HAP-1 (cell line): ENCODE data around the gene COL16A1.

ENCODE experiments used
- DNase-seq, 2 experiments: peaks; one replicate each; pipeline ENCODE4 v3.0.0-alpha.2; 2016 to 2020; ENCODE audit warnings: low spot score in 2 of 2
- H3K27me3 ChIP-seq: fragments of 250-450 bp; sonication (Bioruptor Pico); 2 replicates; pipeline ENCODE4 v1.5.1; 2020; ENCODE audit warnings: low read depth, mild to moderate bottlenecking, moderate library complexity
- H3K36me3 ChIP-seq: fragments of 250-450 bp; sonication (Bioruptor Pico); replicated peaks from 2 replicates; pipeline ENCODE4 v1.5.1; 2020; ENCODE audit warnings: mild to moderate bottlenecking
- H3K4me1 ChIP-seq: fragments of 250-450 bp; sonication (Bioruptor Pico); 2 replicates; pipeline ENCODE4 v1.5.1; 2020; ENCODE audit warnings: mild to moderate bottlenecking
- H3K4me3 ChIP-seq: fragments of 250-450 bp; sonication (Bioruptor Pico); 2 replicates; pipeline ENCODE4 v1.5.1; 2020; ENCODE audit warnings: mild to moderate bottlenecking, moderate library complexity
- H3K9me3 ChIP-seq: fragments of 250-450 bp; sonication (Bioruptor Pico); 2 replicates; pipeline ENCODE4 v1.5.1; 2020; ENCODE audit warnings: mild to moderate bottlenecking, moderate library complexity
- in situ Hi-C: fragments of 300-500 bp; cut with MboI; formaldehyde crosslinking; loops from 3 replicates; pipeline ENCODE4 v1.14.3; 2020; ENCODE audit warnings: low sequenced_read_pairs, inconsistent platforms, mixed read lengths

The COL16A1 gene

DNA sequence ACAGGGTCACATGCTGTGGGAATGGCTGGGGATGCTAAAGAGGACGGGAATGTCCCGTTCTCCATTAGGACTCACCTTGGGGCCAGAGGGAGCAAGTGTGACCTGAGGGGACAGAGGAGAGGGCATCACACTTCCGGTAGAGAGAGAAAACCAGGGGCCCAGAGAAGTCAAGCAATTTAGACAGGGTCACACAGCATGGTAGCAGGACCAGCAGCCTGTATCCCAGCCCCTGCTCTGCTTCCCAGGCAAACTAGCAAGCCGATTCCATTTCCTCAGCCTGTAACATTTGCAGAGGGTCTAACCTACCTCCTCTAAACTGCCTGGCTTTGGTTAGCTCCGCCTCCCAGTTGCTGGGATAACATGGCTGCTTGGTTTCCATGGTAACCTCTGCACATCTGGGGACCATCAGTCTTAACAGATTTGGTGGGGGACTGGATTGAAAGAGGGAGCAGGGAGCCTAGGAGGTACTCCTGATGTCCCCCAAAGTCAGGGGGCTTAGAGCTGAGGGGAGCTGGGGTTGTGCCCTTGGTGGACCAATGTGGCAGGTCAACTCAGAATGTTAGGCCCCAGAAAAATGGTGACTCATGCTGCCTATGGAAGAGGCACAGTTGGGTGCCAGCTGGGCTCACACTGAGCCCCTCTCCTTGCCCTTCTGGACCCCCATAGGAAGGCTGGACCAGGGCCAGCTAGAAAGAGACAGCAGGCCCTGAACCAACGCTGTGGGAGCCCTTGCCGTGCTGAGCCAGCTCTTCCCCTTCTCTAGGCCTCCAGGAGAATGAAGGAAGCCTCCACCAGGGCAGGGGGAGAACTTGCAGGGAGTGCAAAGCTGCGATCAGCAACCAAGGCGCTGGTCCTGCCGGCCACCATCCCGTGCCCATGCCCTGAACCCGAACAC lies 9.5 kb downstream of the COL16A1 start:
- Histone ChIP-seq H3K4me3 (no peak overlapping the region), H3K9me3 (no peaks in the 10 kb centered on the region), H3K36me3 (no peaks in the 10 kb centered on the region), H3K4me1 (no peaks in the 10 kb centered on the region), H3K27me3 (no peaks in the 10 kb centered on the region)
- in situ Hi-C loops, result no loop called here
- no peak for DNase-seq

DNA sequence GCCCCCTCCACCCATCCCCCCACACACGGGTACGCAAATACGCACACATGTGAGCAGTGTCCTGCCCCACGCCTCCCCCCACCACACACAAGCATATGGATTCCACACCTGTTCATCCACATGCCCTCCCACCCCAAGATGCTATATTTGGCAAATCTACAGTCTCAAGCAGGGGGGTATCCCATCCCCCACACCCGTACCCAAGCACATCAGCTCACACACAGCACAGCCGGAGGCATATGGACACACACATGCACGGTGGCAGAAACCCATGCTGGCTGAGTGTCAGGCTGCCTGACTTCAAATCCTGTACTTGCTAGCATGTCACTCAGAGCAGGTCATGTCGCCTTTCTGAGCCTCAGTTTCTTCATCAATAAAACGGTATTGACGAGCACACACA lies 10.6 kb downstream of the COL16A1 start:
- Histone ChIP-seq H3K36me3 (no peaks in the 10 kb centered on the region), H3K9me3 (no peaks in the 10 kb centered on the region), H3K4me1 (no peaks in the 10 kb centered on the region), H3K27me3 (no peaks in the 10 kb centered on the region), H3K4me3 (no peak overlapping the region)
- in situ Hi-C loops, result no loop called here
- no peak for DNase-seq

GRCh38 chr1:31691951-31692350 lies 11.9 kb downstream of the COL16A1 start:
- no peak overlapping the region for H3K4me3 ChIP-seq
- DNase-seq, result no peak
- in situ Hi-C loops, result no loop called here
- no peaks in the 10 kb centered on the region for H3K4me1 ChIP-seq
- no peaks in the 10 kb centered on the region for H3K27me3 ChIP-seq
- H3K36me3 ChIP-seq, result no peaks in the 10 kb centered on the region
- no peaks in the 10 kb centered on the region for H3K9me3 ChIP-seq

- in situ Hi-C loops, result no loop called here
- Histone ChIP-seq H3K27me3 (no peaks in the 10 kb centered on the region), H3K9me3 (no peaks in the 10 kb centered on the region), H3K36me3 (no peaks in the 10 kb centered on the region), H3K4me3 (no peak overlapping the region), H3K4me1 (no peaks in the 10 kb centered on the region)
- DNase-seq, result no peak
These were observed 12.4 kb downstream of the COL16A1 start for GRCh38 chr1:31691446-31691845.

DNA sequence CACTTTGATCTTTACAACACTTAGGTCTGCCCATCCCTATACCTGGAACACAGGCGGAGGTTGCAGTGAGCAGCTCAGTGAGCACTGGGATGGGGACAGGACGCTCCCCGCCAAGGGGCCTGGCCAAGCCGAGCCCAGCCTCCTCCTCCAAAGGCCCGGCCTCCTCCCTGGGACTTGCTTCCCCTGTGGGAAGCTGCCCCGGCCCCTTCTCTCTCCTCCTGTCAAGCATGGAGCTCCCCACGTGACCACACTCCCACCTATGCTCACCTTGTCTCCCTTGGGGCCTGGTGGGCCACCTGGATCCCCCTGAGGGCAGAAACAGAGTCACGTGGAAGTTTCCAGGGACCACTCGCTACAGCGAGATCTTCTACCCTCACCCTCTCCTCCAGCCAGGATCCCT lies 12.9 kb downstream of the COL16A1 start:
- Histone ChIP-seq H3K27me3 (no peaks in the 10 kb centered on the region), H3K4me3 (no peak overlapping the region), H3K9me3 (no peaks in the 10 kb centered on the region), H3K4me1 (no peaks in the 10 kb centered on the region), H3K36me3 (no peaks in the 10 kb centered on the region)
- in situ Hi-C loops, result no loop called here
- DNase-seq, result no peak

GRCh38 chr1:31689854-31690253 lies 14.0 kb downstream of the COL16A1 start:
- in situ Hi-C loops, result no loop called here
- H3K4me1 ChIP-seq, result no peaks in the 10 kb centered on the region
- H3K27me3 ChIP-seq, result no peaks in the 10 kb centered on the region
- H3K4me3 ChIP-seq, result no peak overlapping the region
- no peaks in the 10 kb centered on the region for H3K9me3 ChIP-seq
- no peak for DNase-seq
- H3K36me3 ChIP-seq, result no peaks in the 10 kb centered on the region

DNA sequence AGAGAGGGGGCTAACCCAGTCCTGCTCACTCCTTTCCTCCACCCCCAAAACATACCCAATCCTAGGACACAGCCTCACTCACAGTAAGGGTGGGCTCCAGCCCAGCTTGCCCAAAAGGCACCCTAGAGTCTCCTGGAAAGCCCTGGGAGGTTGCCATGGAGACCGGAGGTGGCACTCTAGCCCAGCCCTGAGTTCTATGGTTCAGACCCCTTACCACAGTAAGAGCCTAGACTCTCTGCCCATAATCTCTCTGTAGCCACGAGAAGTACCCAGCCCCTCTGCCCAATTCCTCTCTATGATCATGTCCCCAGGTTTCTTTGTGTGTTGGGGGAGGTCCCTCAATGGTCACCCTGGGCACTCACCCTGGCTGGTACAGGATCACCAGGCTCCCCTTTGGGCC lies 14.4 kb downstream of the COL16A1 start:
- no peak for DNase-seq
- H3K27me3 ChIP-seq, result no peaks in the 10 kb centered on the region
- no peaks in the 10 kb centered on the region for H3K4me1 ChIP-seq
- H3K36me3 ChIP-seq, result no peaks in the 10 kb centered on the region
- no peak overlapping the region for H3K4me3 ChIP-seq
- H3K9me3 ChIP-seq, result no peaks in the 10 kb centered on the region
- in situ Hi-C loops, result no loop called here

DNA sequence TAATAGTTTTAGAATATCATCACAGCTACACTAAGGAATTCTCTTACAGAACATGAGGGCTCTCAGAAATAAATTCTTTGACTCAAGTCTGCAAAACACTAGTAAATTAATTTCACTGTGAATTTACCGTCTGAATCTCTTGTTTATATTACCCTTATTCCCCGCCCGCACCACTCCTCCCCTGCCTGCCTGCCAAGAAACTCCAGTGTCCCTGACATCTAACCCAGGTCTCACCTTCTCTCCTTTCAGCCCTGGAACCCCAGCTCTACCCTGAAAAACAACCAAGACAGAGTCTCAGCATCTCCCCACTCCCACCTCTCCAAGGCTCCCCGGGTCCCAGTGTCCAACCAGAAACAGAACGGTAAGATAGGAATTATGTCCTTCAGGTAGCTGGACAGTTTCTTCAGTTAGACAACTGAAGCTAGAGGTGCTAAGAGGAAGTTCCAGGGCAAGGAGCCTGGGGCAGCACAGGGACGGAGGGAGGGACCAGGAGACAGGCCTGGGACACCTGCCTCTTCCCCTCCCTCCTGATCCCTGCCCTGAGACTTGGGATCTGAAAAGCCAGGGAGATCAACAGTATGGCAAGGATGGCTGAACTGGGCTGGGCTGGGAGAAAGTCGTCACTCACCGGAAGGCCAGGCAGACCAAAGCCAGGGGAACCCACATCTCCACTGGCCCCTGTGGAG lies 15.4 kb downstream of the COL16A1 start:
- Histone ChIP-seq H3K27me3 (no peaks in the 10 kb centered on the region), H3K4me3 (no peak overlapping the region), H3K36me3 (no peaks in the 10 kb centered on the region), H3K9me3 (no peaks in the 10 kb centered on the region), H3K4me1 (no peaks in the 10 kb centered on the region)
- DNase-seq, result no peak
- in situ Hi-C loops, result no loop called here

GRCh38 chr1:31687601-31688000 lies 16.2 kb downstream of the COL16A1 start:
- Histone ChIP-seq H3K4me1 (no peaks in the 10 kb centered on the region), H3K36me3 (no peaks in the 10 kb centered on the region), H3K4me3 (no peak overlapping the region), H3K9me3 (no peaks in the 10 kb centered on the region), H3K27me3 (no peaks in the 10 kb centered on the region)
- in situ Hi-C loops, result no loop called here
- DNase-seq, result no peak

- Histone ChIP-seq H3K36me3 (no peaks in the 10 kb centered on the region), H3K4me3 (no peak overlapping the region), H3K4me1 (no peaks in the 10 kb centered on the region), H3K9me3 (no peaks in the 10 kb centered on the region), H3K27me3 (no peaks in the 10 kb centered on the region)
- in situ Hi-C loops, result no loop called here
- no peak for DNase-seq
These were observed 18.0 kb downstream of the COL16A1 start for GRCh38 chr1:31685795-31686194.

DNA sequence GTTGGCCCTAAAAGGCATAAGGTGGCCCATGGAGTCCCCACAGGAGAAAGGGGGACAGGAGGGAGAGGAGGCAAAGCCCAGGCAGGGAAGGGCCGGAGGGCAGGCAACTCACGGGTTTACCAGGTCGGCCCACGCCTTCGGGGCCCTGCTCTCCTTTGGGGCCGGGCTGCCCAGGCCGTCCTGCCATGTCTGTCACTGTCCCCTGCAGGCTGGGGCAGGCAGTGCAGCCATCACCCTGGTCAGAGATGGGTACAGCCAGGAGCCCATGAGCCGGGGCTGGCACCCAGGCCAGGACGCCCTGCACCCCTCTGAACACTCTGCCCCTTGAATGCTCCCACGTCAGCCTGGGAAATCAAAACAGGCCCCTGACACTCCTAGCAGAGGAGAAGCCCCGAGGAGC lies 19.8 kb downstream of the COL16A1 start:
- in situ Hi-C loops, result no loop called here
- Histone ChIP-seq H3K27me3 (no peaks in the 10 kb centered on the region), H3K9me3 (no peaks in the 10 kb centered on the region), H3K4me1 (no peaks in the 10 kb centered on the region), H3K4me3 (no peak overlapping the region), H3K36me3 (no peaks in the 10 kb centered on the region)
- peak in 1 of 2 experiments; percentile 57 for DNase-seq

DNA sequence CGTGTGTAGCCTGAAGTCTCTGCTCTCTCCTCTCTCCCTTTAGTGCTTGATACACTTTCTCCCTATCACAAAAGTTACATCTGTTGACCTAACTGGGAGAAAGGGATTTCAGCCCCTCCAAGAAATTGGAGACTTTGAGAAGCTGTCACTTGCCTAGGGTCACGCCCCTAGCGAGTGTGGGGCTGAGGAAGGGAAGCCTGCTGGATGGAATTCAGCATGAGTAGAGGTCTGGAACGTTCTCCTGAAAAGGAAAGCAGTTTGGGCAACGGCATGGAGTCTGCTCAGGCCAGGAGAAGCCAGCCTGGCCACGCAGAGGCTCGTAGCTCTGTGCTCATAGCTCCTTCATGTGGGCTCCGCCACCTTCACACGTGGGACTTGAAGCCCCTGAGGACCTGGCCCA lies 22.4 kb downstream of the COL16A1 start:
- no peaks in the 10 kb centered on the region for H3K27me3 ChIP-seq
- no peak overlapping the region for H3K4me3 ChIP-seq
- no peak for DNase-seq
- in situ Hi-C loops, result no loop called here
- no peaks in the 10 kb centered on the region for H3K9me3 ChIP-seq
- peaks cover 4% of the 10 kb centered on the region for H3K4me1 ChIP-seq
- no peaks in the 10 kb centered on the region for H3K36me3 ChIP-seq

- no peak for DNase-seq
- H3K4me3 ChIP-seq, result no peak overlapping the region
- H3K4me1 ChIP-seq, result peaks cover 4% of the 10 kb centered on the region
- in situ Hi-C loops, result no loop called here
- H3K27me3 ChIP-seq, result no peaks in the 10 kb centered on the region
- no peaks in the 10 kb centered on the region for H3K9me3 ChIP-seq
- no peaks in the 10 kb centered on the region for H3K36me3 ChIP-seq
These were observed 24.1 kb downstream of the COL16A1 start for GRCh38 chr1:31679676-31680230.

DNA sequence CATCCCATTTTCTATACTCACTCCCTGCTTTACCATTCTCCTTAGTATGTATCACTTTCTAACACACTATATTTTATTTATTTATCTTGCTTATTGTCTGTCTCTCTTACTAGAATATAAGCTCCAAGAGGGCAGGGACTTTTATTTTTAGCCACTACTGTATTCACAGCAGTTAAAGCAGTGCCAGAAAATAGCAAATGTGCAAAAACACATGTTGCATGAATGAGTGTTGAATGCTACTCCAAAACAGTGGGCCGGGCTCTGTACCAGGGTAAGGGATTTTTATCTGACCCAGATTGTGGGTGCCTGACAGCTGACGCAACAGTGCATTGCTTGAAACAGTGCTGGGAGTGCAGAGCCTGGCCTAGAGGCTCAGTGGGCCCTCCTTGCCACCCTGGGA lies 24.7 kb downstream of the COL16A1 start:
- Histone ChIP-seq H3K4me1 (peaks cover 4% of the 10 kb centered on the region), H3K27me3 (no peaks in the 10 kb centered on the region), H3K36me3 (no peaks in the 10 kb centered on the region), H3K9me3 (no peaks in the 10 kb centered on the region), H3K4me3 (no peak overlapping the region)
- in situ Hi-C loops, result no loop called here
- no peak for DNase-seq
